ENCODE measurements around the gene PRR13. TPM values are rescaled to one million over a fixed set of nuclear protein-coding genes. Genes with fewer than 3 reads are reported as not detected.

PRR13 gene
- total and polyA plus RNA-seq, 9 donors, result 15.8 to 59.1 (median 46.2) TPM

DNA sequence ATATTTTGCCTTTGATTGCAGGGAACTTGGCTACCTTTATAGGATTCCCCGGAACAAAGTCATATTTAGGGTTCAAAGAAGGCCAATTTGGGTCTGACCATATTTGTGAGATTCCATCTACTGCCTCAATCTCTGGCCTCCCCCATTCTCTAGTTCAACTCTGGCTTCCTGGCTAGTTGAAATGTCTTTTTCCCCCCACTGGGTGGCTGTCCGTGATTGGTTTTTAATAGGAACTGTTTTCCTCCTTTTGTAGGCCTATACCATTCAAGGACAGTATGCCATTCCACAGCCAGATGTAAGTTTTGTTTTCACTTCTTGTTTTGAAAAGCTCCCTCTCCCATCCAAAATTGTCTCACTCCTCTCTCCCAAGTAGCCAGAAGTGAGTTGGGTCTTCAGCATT is 24.1 kb downstream of the PRR13 start:
- Histone ChIP-seq H3K36me3 (ENCODE audit: control insufficient read depth, insufficient read depth, low read length) (peaks cover 94% of the 10 kb centered on the region), H3K4me1 (ENCODE audit: control insufficient read depth, insufficient read depth, low read length) (peaks cover 3% of the 10 kb centered on the region), H3K4me3 (ENCODE audit: low read length) (no peak overlapping the region), H3K27ac (ENCODE audit: low read length) (no peak overlapping the region), H3K27me3 (ENCODE audit: control insufficient read depth, insufficient read depth, low read length) (no peaks in the 10 kb centered on the region), H3K9me3 (replicated peaks; ENCODE audit: control insufficient read depth, low read depth, low read length) (no peaks in the 10 kb centered on the region)
- WGBS (ENCODE audit: insufficient coverage), result no CpG with 5 or more reads among the region's 2 CpGs
- DNase-seq, result no peak

DNA sequence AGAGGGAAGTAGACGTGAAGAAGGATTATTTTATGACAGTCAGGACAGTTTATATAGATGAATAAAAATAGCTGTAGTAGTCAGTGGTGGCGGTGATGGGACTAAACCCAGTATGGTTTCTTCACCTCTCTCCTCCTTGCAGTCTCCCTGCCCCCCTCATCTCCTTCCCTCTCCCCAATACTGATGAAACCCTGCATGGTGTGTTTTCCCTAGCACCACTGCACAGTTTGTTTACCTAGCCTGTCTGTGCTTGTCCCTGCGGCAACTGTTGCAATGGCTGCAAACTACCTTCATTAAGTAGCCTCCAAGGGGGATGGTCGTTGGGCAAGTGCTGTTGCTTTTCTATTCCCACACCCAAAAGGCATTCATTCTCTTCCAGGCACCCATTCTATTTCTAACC is 25.1 kb downstream of the PRR13 start:
- WGBS (ENCODE audit: insufficient coverage), result 100% methylated on average over 2 of the region's 4 CpGs
- Histone ChIP-seq H3K9me3 (replicated peaks; ENCODE audit: control insufficient read depth, low read depth, low read length) (no peaks in the 10 kb centered on the region), H3K4me1 (ENCODE audit: control insufficient read depth, insufficient read depth, low read length) (no peaks in the 10 kb centered on the region), H3K4me3 (ENCODE audit: low read length) (no peak overlapping the region), H3K36me3 (ENCODE audit: control insufficient read depth, insufficient read depth, low read length) (peaks cover 93% of the 10 kb centered on the region), H3K27ac (ENCODE audit: low read length) (no peak overlapping the region), H3K27me3 (ENCODE audit: control insufficient read depth, insufficient read depth, low read length) (no peaks in the 10 kb centered on the region)
- DNase-seq, result no peak

- Histone ChIP-seq H3K4me1 (ENCODE audit: control insufficient read depth, insufficient read depth, low read length) (no peaks in the 10 kb centered on the region), H3K4me3 (ENCODE audit: low read length) (no peak overlapping the region), H3K27ac (ENCODE audit: low read length) (no peak overlapping the region), H3K36me3 (ENCODE audit: control insufficient read depth, insufficient read depth, low read length) (peaks cover 94% of the 10 kb centered on the region), H3K9me3 (replicated peaks; ENCODE audit: control insufficient read depth, low read depth, low read length) (no peaks in the 10 kb centered on the region), H3K27me3 (ENCODE audit: control insufficient read depth, insufficient read depth, low read length) (no peaks in the 10 kb centered on the region)
- no peak for DNase-seq
- 73% methylated on average over 2 of the region's 5 CpGs for WGBS (ENCODE audit: insufficient coverage)
Measured at GRCh38 chr12:53467082-53467481, 25.5 kb downstream of the PRR13 start.

GRCh38 chr12:53467880-53468279 is 26.3 kb downstream of the PRR13 start:
- H3K27ac ChIP-seq (ENCODE audit: low read length), result no peak overlapping the region
- H3K27me3 ChIP-seq (ENCODE audit: control insufficient read depth, insufficient read depth, low read length), result no peaks in the 10 kb centered on the region
- no peak for DNase-seq
- no peak overlapping the region for H3K4me3 ChIP-seq (ENCODE audit: low read length)
- WGBS (ENCODE audit: insufficient coverage), result 80% methylated on average over 1 of the region's 2 CpGs
- H3K36me3 ChIP-seq (ENCODE audit: control insufficient read depth, insufficient read depth, low read length), result peaks cover 93% of the 10 kb centered on the region
- no peaks in the 10 kb centered on the region for H3K9me3 ChIP-seq (replicated peaks; ENCODE audit: control insufficient read depth, low read depth, low read length)
- H3K4me1 ChIP-seq (ENCODE audit: control insufficient read depth, insufficient read depth, low read length), result no peaks in the 10 kb centered on the region

GRCh38 chr12:53468282-53468681 is 26.7 kb downstream of the PRR13 start:
- no peak for DNase-seq
- peaks cover 90% of the 10 kb centered on the region for H3K36me3 ChIP-seq (ENCODE audit: control insufficient read depth, insufficient read depth, low read length)
- no peak overlapping the region for H3K4me3 ChIP-seq (ENCODE audit: low read length)
- H3K4me1 ChIP-seq (ENCODE audit: control insufficient read depth, insufficient read depth, low read length), result no peaks in the 10 kb centered on the region
- H3K27me3 ChIP-seq (ENCODE audit: control insufficient read depth, insufficient read depth, low read length), result no peaks in the 10 kb centered on the region
- H3K9me3 ChIP-seq (replicated peaks; ENCODE audit: control insufficient read depth, low read depth, low read length), result no peaks in the 10 kb centered on the region
- H3K27ac ChIP-seq (ENCODE audit: low read length), result no peak overlapping the region
- WGBS (ENCODE audit: insufficient coverage), result no CpG with 5 or more reads among the region's 1 CpG

GRCh38 chr12:53472056-53472582 is 30.6 kb downstream of the PRR13 start:
- WGBS (ENCODE audit: insufficient coverage), result no CpG with 5 or more reads among the region's 1 CpG
- H3K4me1 ChIP-seq (ENCODE audit: control insufficient read depth, insufficient read depth, low read length), result no peaks in the 10 kb centered on the region
- no peak overlapping the region for H3K4me3 ChIP-seq (ENCODE audit: low read length)
- H3K27me3 ChIP-seq (ENCODE audit: control insufficient read depth, insufficient read depth, low read length), result no peaks in the 10 kb centered on the region
- H3K36me3 ChIP-seq (ENCODE audit: control insufficient read depth, insufficient read depth, low read length), result peaks cover 82% of the 10 kb centered on the region
- no peak for DNase-seq
- no peak overlapping the region for H3K27ac ChIP-seq (ENCODE audit: low read length)
- H3K9me3 ChIP-seq (replicated peaks; ENCODE audit: control insufficient read depth, low read depth, low read length), result no peaks in the 10 kb centered on the region

GRCh38 chr12:53474077-53474476 is 32.5 kb downstream of the PRR13 start:
- no CpG with 5 or more reads among the region's 2 CpGs for whole genome bisulfite sequencing (ENCODE audit: insufficient coverage)
- no peak overlapping the region for H3K27ac ChIP-seq (ENCODE audit: low read length)
- no peaks in the 10 kb centered on the region for H3K4me1 ChIP-seq (ENCODE audit: control insufficient read depth, insufficient read depth, low read length)
- no peak overlapping the region for H3K4me3 ChIP-seq (ENCODE audit: low read length)
- no peaks in the 10 kb centered on the region for H3K27me3 ChIP-seq (ENCODE audit: control insufficient read depth, insufficient read depth, low read length)
- DNase-seq, result no peak
- no peaks in the 10 kb centered on the region for H3K9me3 ChIP-seq (replicated peaks; ENCODE audit: control insufficient read depth, low read depth, low read length)
- peaks cover 75% of the 10 kb centered on the region for H3K36me3 ChIP-seq (ENCODE audit: control insufficient read depth, insufficient read depth, low read length)

GRCh38 chr12:53474819-53475218 is 33.3 kb downstream of the PRR13 start:
- DNase-seq, result no peak
- Histone ChIP-seq H3K9me3 (replicated peaks; ENCODE audit: control insufficient read depth, low read depth, low read length) (no peaks in the 10 kb centered on the region), H3K27me3 (ENCODE audit: control insufficient read depth, insufficient read depth, low read length) (no peaks in the 10 kb centered on the region), H3K36me3 (ENCODE audit: control insufficient read depth, insufficient read depth, low read length) (peaks cover 73% of the 10 kb centered on the region), H3K4me3 (ENCODE audit: low read length) (no peak overlapping the region), H3K27ac (ENCODE audit: low read length) (no peak overlapping the region), H3K4me1 (ENCODE audit: control insufficient read depth, insufficient read depth, low read length) (no peaks in the 10 kb centered on the region)
- 68% methylated on average over 10 of the region's 13 CpGs for WGBS (ENCODE audit: insufficient coverage)

DNA sequence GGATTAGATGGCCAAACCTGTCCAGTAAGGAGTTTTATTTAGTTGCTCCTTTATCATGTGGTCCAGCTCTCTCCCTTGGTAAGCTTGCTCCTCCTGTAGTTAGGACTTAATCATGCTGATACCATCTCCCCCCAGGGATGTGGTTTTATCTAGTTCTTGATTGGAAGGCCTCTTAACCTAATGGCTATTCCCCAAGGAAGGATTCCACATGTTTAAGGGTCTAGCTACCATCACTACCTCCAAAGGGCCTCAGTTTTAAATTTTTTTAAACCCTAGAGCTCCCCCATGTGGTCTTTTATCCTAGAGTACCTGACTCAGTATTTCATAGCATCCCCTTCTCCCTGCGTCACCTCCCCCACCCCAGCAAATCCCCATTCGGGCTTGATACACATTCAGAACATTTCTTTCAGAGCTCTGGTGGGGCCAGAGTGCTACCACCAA is 35.3 kb downstream of the PRR13 start:
- H3K9me3 ChIP-seq (replicated peaks; ENCODE audit: control insufficient read depth, low read depth, low read length), result no peaks in the 10 kb centered on the region
- H3K4me1 ChIP-seq (ENCODE audit: control insufficient read depth, insufficient read depth, low read length), result peaks cover 2% of the 10 kb centered on the region
- DNase-seq, result no peak
- H3K36me3 ChIP-seq (ENCODE audit: control insufficient read depth, insufficient read depth, low read length), result peaks cover 70% of the 10 kb centered on the region
- no peak overlapping the region for H3K4me3 ChIP-seq (ENCODE audit: low read length)
- H3K27ac ChIP-seq (ENCODE audit: low read length), result no peak overlapping the region
- WGBS (ENCODE audit: insufficient coverage), result 80% methylated on average over 2 of the region's 2 CpGs
- no peaks in the 10 kb centered on the region for H3K27me3 ChIP-seq (ENCODE audit: control insufficient read depth, insufficient read depth, low read length)

DNA sequence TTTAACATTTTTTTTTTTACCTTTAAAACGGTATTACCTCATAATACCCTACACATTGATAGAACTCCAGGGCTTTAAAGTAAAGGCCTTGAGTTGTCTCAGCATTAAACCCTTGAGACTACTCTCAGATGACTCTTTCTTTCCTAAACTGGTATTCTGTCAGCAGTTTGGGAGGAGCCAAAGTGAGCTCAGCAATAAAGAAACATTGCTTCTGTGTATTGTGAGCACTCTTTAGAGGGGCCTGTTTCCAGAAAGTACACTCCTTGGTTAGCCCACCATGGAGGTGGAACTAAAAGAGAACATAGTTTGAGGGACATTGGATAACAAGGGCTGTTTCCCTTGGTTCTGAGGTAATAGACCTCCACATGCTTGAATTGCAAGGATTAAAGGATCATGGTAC is 37.3 kb downstream of the PRR13 start:
- Histone ChIP-seq H3K36me3 (ENCODE audit: control insufficient read depth, insufficient read depth, low read length) (peaks cover 79% of the 10 kb centered on the region), H3K27me3 (ENCODE audit: control insufficient read depth, insufficient read depth, low read length) (no peaks in the 10 kb centered on the region), H3K27ac (ENCODE audit: low read length) (peak overlapping the region; percentile 39), H3K4me1 (ENCODE audit: control insufficient read depth, insufficient read depth, low read length) (peaks cover 2% of the 10 kb centered on the region), H3K9me3 (replicated peaks; ENCODE audit: control insufficient read depth, low read depth, low read length) (no peaks in the 10 kb centered on the region), H3K4me3 (ENCODE audit: low read length) (no peak overlapping the region)
- no peak for DNase-seq
- WGBS (ENCODE audit: insufficient coverage), result no CpG with 5 or more reads among the region's 1 CpG

DNA sequence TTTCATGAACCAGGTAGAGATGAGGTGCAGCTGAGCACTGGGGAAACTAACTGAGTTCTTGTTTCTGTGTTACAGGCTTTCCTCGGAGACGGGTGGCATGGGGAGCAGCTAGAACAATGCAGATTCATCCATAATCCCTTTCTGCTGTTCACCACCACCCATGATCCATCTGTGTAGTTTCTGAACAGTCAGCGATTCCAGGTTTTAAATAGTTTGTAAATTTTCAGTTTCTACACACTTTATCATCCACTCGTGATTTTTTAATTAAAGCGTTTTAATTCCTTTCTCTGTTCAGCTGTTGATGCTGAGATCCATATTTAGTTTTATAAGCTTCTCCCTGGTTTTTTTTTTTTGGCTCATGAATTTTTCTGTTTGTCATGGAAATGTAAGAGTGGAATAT is 37.8 kb downstream of the PRR13 start:
- Histone ChIP-seq H3K36me3 (ENCODE audit: control insufficient read depth, insufficient read depth, low read length) (peaks cover 80% of the 10 kb centered on the region), H3K27ac (ENCODE audit: low read length) (no peak overlapping the region), H3K27me3 (ENCODE audit: control insufficient read depth, insufficient read depth, low read length) (no peaks in the 10 kb centered on the region), H3K4me3 (ENCODE audit: low read length) (no peak overlapping the region), H3K4me1 (ENCODE audit: control insufficient read depth, insufficient read depth, low read length) (peaks cover 2% of the 10 kb centered on the region), H3K9me3 (replicated peaks; ENCODE audit: control insufficient read depth, low read depth, low read length) (no peaks in the 10 kb centered on the region)
- DNase-seq, result no peak
- no CpG with 5 or more reads among the region's 5 CpGs for WGBS (ENCODE audit: insufficient coverage)
